OCI-LY7 (cell line): ENCODE data around the gene CRELD1. TPM values are rescaled to one million over a fixed set of nuclear protein-coding genes. Genes with fewer than 3 reads are reported as not detected.

Experiments
- BruUV-seq: library from RNA; stranded (reverse); fragments of 400-500 nt; replicated peaks from 2 replicates; lab custom pipeline; 2021; lab: Mats Ljungman, UMichigan
- CTCF ChIA-PET: fragments of 300-600 bp; sonication (Branson Sonifier 250); formaldehyde crosslinking; loops from one replicate; lab custom pipeline; 2022; ENCODE audit warnings: antibody characterized with exemption; ENCODE audit not compliant: unreplicated experiment; lab: Charles Lee
- POLR2A ChIA-PET: fragments of 300-600 bp; sonication (Branson Sonifier 250); formaldehyde crosslinking; loops from one replicate; lab custom pipeline; 2022; ENCODE audit warnings: antibody characterized with exemption; lab: Charles Lee
- DNase-seq: peaks from one replicate; pipeline ENCODE4 v3.0.0-alpha.2; 2015; ENCODE audit warnings: low spot score
- H2AFZ ChIP-seq: fragments of 200-600 bp; sonication (generic), shearing (Covaris generic); 2 replicates; pipeline ENCODE4 v1.6.1; 2014; ENCODE audit warnings: mild to moderate bottlenecking, antibody characterized with exemption, low read length, moderate library complexity
- H3K27ac ChIP-seq: fragments of 200-600 bp; sonication (generic); 2 replicates; pipeline ENCODE4 v1.5.1; 2014; ENCODE audit warnings: mixed run types, low read depth, mild to moderate bottlenecking, moderate library complexity, low read length, inconsistent platforms; ENCODE audit not compliant: poor library complexity, severe bottlenecking
- H3K36me3 ChIP-seq: fragments of 200-600 bp; sonication (generic); 2 replicates; pipeline ENCODE4 v1.6.1; 2014; ENCODE audit warnings: mild to moderate bottlenecking, antibody characterized with exemption, low read length, moderate library complexity, mixed read lengths; ENCODE audit not compliant: insufficient read depth
- H3K4me1 ChIP-seq: fragments of 200-600 bp; sonication (generic); 2 replicates; pipeline ENCODE4 v1.5.1; 2014; ENCODE audit warnings: mild to moderate bottlenecking, low read length; ENCODE audit not compliant: insufficient read depth, poor library complexity, severe bottlenecking
- H3K4me2 ChIP-seq: fragments of 200-600 bp; sonication (generic); 2 replicates; pipeline ENCODE4 v1.6.1; 2014; ENCODE audit warnings: mild to moderate bottlenecking, low read length
- H3K4me3 ChIP-seq: fragments of 200-600 bp; sonication (generic); 2 replicates; pipeline ENCODE4 v1.5.1; 2014; ENCODE audit warnings: mild to moderate bottlenecking, low read depth, low read length; ENCODE audit not compliant: poor library complexity, severe bottlenecking
- H3K79me2 ChIP-seq: fragments of 200-600 bp; sonication (generic); 2 replicates; pipeline ENCODE4 v1.6.1; 2016; ENCODE audit warnings: low read depth, mild to moderate bottlenecking, low read length, moderate library complexity, mixed read lengths; ENCODE audit not compliant: insufficient read depth
- H3K9me2 ChIP-seq: fragments of 200-600 bp; sonication (generic); 2 replicates; pipeline ENCODE4 v1.6.1; 2016; ENCODE audit warnings: mild to moderate bottlenecking, low read length, mixed read lengths; ENCODE audit not compliant: insufficient read depth
- H3K9me3 ChIP-seq: fragments of 200-600 bp; sonication (generic); 2 replicates; pipeline ENCODE4 v1.6.1; 2014; ENCODE audit warnings: mild to moderate bottlenecking, mixed run types, low read length, mixed read lengths
- H4K20me1 ChIP-seq: fragments of 200-600 bp; sonication (generic); 2 replicates; pipeline ENCODE4 v1.6.1; 2014; ENCODE audit warnings: mild to moderate bottlenecking, antibody characterized with exemption, low read length, moderate library complexity, mixed read lengths; ENCODE audit not compliant: insufficient read depth
- EZH2phosphoT487 ChIP-seq: fragments of 200-600 bp; sonication (generic); IDR thresholded peaks from 2 replicates; pipeline ENCODE4 v1.6.1; 2018; ENCODE audit warnings: low read depth, borderline replicate concordance, mild to moderate bottlenecking, mixed run types, antibody characterized with exemption, low read length, moderate library complexity, mixed read lengths
- intact Hi-C: fragments of 100-400 bp; cut with micrococcal nuclease; formaldehyde crosslinking; loops from one replicate; pipeline ENCODE4 v1.10.0; 2022; ENCODE audit not compliant: unreplicated experiment
- total RNA-seq, 2 experiments: library from RNA; depleted of rRNA in 1 of 2; stranded (reverse); fragments of >200 nt in 1 of 2; shearing (Covaris generic) in 1 of 2; gene quantifications; 2 replicates each; pipeline ENCODE4 v1.2.3, GENCODE V29; 2014 to 2022
- TF ChIP-seq, protein P1 (sequence below): fragments of 200-600 bp; sonication (generic); conservative IDR thresholded peaks from 2 replicates; pipeline ENCODE4 v1.5.1; 2014; ENCODE audit warnings: mild to moderate bottlenecking, antibody characterized with exemption, low read length, moderate library complexity, mixed read lengths

Gene CRELD1
- total RNA-seq, 2 experiments from 2014 or later = 20.9 to 23.4 TPM

DNA sequence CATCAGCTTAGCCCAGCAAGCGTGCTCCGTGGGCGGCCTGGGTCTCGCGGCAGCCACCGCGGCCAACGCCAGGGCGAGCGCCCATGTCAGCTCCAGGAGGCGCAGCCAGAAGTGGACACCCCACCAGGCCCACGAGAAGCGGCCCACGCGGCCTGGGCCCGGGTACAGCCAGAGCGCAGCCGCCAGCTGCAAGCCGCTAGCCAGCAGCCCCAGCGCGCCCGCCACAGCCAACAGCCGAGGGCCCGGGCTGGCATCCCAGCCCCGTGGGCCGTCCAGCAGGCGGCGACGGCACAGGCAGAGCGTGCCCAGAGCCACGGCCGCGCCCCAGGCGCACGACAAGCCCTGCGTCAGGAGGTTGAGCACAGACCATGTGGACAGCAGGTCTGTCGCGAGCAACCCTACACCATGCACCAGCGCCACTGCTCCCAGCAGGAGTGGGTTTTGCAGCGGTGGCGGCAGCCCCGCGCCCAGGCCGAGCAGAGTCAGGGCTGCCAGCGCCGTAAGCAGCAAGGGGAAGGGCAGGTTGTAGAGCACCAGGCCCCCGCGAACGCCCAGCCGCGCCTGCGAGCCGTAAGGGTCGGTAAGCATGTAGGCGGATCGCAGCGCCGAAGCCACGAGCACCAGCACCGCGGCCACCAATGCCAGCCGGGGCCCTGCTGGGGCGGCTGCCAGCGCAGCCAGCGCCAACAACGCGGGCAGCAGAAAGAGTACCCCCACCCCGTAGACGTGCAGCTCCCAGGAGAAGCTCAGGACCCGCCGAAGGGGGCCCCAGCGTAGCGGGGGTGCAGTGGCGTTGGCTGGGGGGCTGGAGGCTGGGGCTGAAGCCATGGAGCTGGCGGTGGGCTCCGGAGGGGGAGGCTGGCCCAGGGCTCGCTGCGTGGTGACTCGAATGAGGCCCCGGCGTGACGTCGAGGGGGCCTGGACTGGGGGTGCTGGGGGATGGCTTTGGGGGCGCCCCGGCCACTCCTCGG lies 13.7 kb downstream of the CRELD1 start:
- Histone ChIP-seq H3K79me2 (no peaks in the 10 kb centered on the region), H3K9me2 (no peaks in the 10 kb centered on the region), H2AFZ (no peak overlapping the region), H3K4me2 (no peak overlapping the region), H3K36me3 (no peaks in the 10 kb centered on the region), H3K4me3 (no peak overlapping the region), H3K4me1 (peaks cover 12% of the 10 kb centered on the region), H4K20me1 (no peaks in the 10 kb centered on the region), H3K9me3 (no peaks in the 10 kb centered on the region), H3K27ac (no peak overlapping the region)
- TF ChIP-seq, protein P1, sequence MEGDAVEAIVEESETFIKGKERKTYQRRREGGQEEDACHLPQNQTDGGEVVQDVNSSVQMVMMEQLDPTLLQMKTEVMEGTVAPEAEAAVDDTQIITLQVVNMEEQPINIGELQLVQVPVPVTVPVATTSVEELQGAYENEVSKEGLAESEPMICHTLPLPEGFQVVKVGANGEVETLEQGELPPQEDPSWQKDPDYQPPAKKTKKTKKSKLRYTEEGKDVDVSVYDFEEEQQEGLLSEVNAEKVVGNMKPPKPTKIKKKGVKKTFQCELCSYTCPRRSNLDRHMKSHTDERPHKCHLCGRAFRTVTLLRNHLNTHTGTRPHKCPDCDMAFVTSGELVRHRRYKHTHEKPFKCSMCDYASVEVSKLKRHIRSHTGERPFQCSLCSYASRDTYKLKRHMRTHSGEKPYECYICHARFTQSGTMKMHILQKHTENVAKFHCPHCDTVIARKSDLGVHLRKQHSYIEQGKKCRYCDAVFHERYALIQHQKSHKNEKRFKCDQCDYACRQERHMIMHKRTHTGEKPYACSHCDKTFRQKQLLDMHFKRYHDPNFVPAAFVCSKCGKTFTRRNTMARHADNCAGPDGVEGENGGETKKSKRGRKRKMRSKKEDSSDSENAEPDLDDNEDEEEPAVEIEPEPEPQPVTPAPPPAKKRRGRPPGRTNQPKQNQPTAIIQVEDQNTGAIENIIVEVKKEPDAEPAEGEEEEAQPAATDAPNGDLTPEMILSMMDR = no peak
- no peak for TF ChIP-seq EZH2phosphoT487
- DNase-seq = no peak
- no TSS peak for BruUV-seq
- intact Hi-C loops = no loop called here
- ChIA-PET POLR2A (interaction anchor here (0.5 kb wide), 1 partner anchor 23 kb away, joined by 7 read pairs; no protein-coding TSS in a partner anchor), CTCF (no interaction called here)

DNA sequence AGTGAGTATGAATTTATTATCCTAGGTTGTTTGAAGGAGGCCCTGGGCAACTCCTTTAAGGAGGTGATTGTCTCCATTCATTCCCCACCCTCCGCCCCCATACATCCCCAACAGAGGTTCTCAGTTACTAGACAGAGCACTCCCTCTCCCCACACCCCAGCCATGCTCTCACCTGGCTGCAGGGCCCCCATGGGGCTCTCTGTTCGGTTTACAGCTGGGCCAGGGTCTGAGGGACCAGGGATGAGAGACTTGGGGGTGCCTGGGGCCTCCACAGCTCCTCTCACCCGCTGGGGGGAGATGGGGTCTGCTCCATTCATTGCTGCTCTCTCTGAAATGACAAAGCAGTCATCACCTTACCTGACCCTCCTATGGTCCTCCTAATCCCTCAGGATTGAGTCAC lies 15.0 kb downstream of the CRELD1 start:
- no peak for DNase-seq
- Histone ChIP-seq H3K9me2 (no peaks in the 10 kb centered on the region), H3K27ac (no peak overlapping the region), H2AFZ (no peak overlapping the region), H3K79me2 (no peaks in the 10 kb centered on the region), H3K36me3 (no peaks in the 10 kb centered on the region), H4K20me1 (no peaks in the 10 kb centered on the region), H3K4me2 (no peak overlapping the region), H3K4me3 (no peak overlapping the region), H3K9me3 (no peaks in the 10 kb centered on the region), H3K4me1 (peaks cover 12% of the 10 kb centered on the region)
- intact Hi-C loops = no loop called here
- POLR2A ChIA-PET = no interaction called here
- CTCF ChIA-PET = no interaction called here
- TF ChIP-seq EZH2phosphoT487 = no peak
- TF ChIP-seq, protein P1 = no peak
- BruUV-seq = no TSS peak

DNA sequence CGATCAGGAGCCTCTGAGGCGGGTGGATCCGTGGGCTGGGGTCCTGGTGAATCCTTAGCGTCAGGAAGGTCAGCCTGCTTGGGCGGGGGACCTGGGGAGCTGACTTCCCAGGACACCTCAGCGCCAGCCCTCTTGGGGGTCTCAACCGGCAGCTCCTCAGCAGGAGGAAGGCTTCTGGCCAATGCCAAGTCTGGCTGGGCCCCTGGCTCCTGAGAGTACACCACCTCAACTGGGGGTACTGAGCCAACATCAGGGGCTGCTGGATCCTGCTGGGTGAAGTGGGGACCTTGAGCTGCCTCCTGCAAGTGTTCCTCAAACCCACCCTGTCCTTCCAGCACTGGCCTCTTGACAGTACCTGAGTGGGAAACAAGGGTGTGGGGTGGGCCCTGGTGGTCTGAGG lies 15.5 kb downstream of the CRELD1 start:
- BruUV-seq = no TSS peak
- H3K4me2 ChIP-seq = no peak overlapping the region
- TF ChIP-seq, protein P1 = no peak
- no peak for TF ChIP-seq EZH2phosphoT487
- H3K4me1 ChIP-seq = peaks cover 12% of the 10 kb centered on the region
- ChIA-PET CTCF (no interaction called here), POLR2A (no interaction called here)
- no peaks in the 10 kb centered on the region for H4K20me1 ChIP-seq
- H3K4me3 ChIP-seq = no peak overlapping the region
- no peaks in the 10 kb centered on the region for H3K79me2 ChIP-seq
- intact Hi-C loops = no loop called here
- no peaks in the 10 kb centered on the region for H3K9me2 ChIP-seq
- no peak overlapping the region for H3K27ac ChIP-seq
- H2AFZ ChIP-seq = no peak overlapping the region
- no peaks in the 10 kb centered on the region for H3K9me3 ChIP-seq
- no peaks in the 10 kb centered on the region for H3K36me3 ChIP-seq
- DNase-seq = no peak
